Heart left ventricle (tissue), 13 donors: ENCODE data around the gene HSPA4L.

Source experiments
- CTCF ChIP-seq, 12 donors: fragments of 200-600 bp; sonication (generic) in 4 of 12; IDR thresholded peaks; one replicate each; pipeline versions ENCODE4 v1.5.0 to v1.8.0; 2018 to 2022; ENCODE audit warnings: antibody characterized with exemption in 12 of 12, mild to moderate bottlenecking in 5 of 12
- POLR2A ChIP-seq, 2 donors: fragments of 450-650 bp; IDR thresholded peaks; one replicate each; pipeline ENCODE4 v1.6.1; 2017; ENCODE audit warnings: antibody characterized with exemption in 2 of 2, mild to moderate bottlenecking in 2 of 2, moderate library complexity in 2 of 2
- donor health status: ischemic (EF 13 %, LVEDD 7.1; RV severe dilation, severe dysfunction).
- donor health status: DM: no; HTN: yes; CAD: no.
- donor health status: DM: no; HTN: no; CAD: no.
- donor health status: ischemic (EF 25% LVEDD 6.9; RV normal size, moderate dysfunction).
- donor health status: ischemic (EF 25% LVEDD 5.7; RV mildly dilated, moderate dysfunction).
- donor health status: ischemic (EF 35%, LVEDD 5.7; RV mildly dilated, moderate dysfunction).
- donor health status: nonischemic (EF 11% LVEDD 7.7; RV severe dilation, severe dysfunction).
- donor health status: DM: yes; HTN: yes; CAD: no.
- donor health status: PGD.
- donor health status: ischemic (EF 29% LVEDD 5.4; RV normal size, mild dysfunction).
- donor health status: nonischemic (EF 23%, LVEDD 6.1; RV moderate dilation, normal function).

- TF ChIP-seq CTCF (IDR thresholded peaks at IDR 0.05) (no peak), POLR2A (IDR thresholded peaks at IDR 0.05) (no peak)
Measured at GRCh38 chr4:127777487-127777886, 4.6 kb upstream of the HSPA4L start.
